ENCODE results near the gene KCNMA1.
"Not testable (repeated sequence)": the region's sequence is repeated elsewhere in the genome, so short reads cannot be mapped to it uniquely, and the experiment has no call there.

GRCh38 chr10:77412573-77413133 is 225.0 kb downstream of the KCNMA1 start:
- TF ChIP-seq ZNF274 (IDR thresholded peaks at IDR 0.05; ENCODE audit: low read depth, low read length); YY1 (IDR thresholded peaks at IDR 0.05; ENCODE audit: insufficient read depth, insufficient read length): not testable (repeated sequence)

Data from NT2/D1 (cell line).